SIG-M5 treated with dmso at 0.1 percent for 504 hours (cell line): ENCODE measurements around the gene GM2A.
"Not testable (repeated sequence)": the region's sequence is repeated elsewhere in the genome, so short reads cannot be mapped to it uniquely, and the experiment has no call there.

Experiments used
- DNase-seq: peaks from one replicate; lab custom pipeline; 2025; ENCODE audit not compliant: unreplicated experiment; lab: John Stamatoyannopoulos, UW

The GM2A gene

DNA sequence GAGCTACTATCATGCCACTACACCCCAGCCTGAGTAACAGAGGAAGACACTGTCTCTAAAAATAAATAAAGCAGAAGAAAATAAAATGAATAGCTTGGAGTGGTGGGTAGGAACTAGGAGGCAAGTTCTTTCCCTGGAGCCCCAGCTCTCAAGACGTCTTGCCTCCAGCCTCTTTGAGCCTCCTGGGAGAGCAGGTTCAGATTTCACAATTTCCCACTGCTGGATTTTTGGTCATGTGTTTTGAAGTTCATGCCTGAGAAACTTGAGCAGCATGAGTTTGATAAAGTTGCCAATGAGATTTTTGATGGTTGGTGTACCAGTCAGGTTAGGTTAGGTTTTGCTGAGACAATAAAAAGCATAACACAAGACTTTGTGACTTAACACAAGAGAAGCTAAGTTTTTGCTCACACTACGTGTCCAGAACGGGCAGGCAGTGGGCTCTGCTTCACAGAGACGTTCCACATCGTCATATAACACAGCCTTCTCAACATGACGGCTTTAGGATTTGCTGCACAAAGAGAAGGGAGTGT lies 25.0 kb upstream of the GM2A start:
- DNase-seq, result no peak

DNA sequence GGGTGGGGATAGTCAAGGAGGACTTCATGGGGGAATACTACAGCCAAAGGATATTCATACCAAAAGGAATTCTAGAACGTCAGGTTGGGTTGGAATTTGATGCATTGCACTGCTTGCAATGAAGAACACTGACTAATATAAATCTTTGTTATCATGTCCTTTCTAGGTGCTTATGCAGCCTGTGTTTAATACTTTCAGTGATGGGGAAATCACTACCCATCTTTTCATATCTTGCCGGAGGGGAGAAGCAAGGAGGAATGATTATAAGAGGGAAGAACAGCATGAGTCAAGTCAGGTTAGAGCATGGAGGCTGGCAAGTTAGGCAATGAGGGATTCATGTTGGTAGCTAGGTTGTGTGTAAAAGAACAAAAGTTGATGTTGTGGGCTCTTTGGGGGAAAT lies 24.0 kb upstream of the GM2A start:
- no peak for DNase-seq

DNA sequence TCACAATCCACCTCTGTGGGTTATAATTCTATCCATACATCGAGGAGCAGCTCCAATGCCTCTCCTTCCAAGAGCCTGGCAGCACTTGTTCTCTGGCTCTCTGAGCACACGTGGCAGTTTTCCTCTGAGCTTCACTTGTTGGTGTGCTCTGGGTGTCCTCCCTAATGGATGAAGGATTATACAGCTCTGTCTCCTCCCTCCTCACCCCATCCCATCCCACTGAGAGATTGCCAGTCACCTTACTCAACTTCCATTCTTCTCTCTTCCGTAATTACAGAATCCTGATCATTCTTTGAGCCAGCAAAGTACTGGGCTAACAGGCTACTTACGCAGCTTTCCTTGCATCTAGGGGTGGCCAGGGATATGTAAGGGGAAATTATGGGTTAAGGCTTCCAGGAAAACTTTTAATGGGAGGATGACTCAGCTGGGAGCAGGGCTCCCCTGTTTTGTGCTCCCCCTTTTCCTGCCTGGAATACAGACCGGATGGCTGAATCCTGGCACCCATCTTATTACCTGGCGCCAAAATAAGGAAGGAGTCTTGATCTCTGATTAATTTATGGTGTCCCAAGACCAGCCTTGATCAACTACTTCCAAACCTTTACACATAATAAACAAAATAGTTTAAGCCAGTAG lies 22.8 kb upstream of the GM2A start:
- no peak for DNase-seq

GRCh38 chr5:151231359-151231758 lies 21.6 kb upstream of the GM2A start:
- DNase-seq, result no peak

- DNase-seq, result no peak
Measured at GRCh38 chr5:151233616-151234085, 19.3 kb upstream of the GM2A start.

DNA sequence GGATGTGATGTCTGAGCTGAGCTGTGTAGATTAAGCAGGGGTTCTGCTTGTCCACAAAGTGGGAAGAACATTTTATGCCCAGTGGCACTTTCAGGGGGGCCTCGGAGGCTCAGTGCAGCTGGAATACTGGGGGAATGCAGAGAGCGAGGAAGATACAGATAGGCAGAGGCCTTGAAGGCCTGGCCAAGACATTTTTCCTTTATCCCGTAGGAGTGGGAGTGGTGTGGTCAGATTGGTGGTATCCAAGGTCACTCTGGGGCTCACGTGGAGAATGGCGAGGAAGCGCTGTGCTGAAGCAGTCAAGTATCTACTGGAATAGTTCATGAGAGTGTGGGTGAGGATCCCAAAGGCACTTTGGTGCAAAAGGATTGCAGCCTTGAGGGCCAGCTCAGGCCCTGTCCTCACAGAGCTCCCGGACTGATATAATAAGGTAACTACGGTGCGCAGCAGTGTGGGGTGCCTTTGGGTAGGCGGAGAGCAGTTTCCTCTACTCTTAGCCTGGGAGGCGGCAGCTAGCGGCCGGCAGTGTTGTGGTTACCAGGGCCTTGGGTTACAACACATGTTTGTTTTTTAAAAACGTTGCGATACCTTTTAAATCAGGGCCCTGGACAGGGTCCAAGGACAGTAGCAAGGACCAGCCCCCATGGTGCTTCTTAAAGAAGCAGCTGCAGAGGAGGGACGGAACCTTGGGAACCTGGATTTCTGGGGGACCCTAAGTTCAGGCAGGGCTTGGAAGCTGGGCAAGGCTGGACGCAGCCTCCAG lies 18.3 kb upstream of the GM2A start:
- peak; percentile 31 for DNase-seq

DNA sequence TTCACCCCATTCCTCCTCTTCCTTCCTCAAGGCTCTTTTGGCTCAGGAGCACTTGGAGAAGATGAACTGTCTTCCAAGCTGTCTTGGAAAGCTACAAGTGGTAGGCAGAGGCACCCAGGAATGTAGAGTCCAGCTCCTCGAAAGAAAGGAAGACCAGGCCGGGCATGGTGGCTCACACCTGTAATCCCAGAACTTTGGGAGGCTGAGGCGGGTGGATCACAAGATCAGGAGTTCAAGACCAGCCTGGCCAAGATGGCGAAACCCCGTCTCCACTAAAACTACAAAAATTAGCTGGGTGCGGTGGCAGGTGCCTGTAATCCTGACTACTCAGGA lies 17.8 kb upstream of the GM2A start:
- DNase-seq, result not testable (repeated sequence)

DNA sequence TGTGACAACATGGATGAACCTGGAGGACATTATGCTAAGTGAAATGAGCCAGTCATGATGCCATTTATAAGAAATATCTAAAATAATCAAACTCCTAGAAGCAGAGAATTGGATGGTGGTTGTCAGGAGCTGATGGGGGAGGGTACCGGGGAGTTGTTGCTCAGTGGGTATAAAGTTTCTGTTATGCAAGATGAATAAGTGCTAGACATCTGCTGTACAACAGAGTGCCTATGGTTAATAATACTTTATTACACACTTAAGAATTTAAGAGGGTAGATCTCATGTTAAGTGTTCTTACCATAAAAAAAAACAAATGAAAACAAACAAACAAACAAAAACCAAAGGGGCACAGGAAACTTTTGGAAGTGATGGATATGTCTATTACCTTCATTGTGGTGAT lies 16.1 kb upstream of the GM2A start:
- no peak for DNase-seq

DNA sequence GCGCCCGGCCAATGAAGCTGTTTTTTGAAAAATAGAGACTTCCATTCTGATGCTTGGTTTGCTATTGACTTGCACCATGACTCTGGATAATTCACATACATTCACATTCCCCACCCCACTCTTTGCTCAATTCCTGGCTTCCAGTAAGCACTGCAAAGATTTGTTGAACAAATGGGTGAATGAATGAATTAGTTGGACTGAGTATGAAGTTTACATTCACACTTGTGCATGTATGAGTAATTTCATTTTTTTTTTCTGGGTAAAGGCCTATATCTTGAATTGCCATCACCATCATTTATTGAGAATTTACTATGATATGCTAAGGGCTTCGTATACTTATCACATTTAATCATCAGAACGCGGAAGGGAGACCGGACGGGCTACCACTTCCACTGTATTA lies 15.3 kb upstream of the GM2A start:
- DNase-seq, result no peak

DNA sequence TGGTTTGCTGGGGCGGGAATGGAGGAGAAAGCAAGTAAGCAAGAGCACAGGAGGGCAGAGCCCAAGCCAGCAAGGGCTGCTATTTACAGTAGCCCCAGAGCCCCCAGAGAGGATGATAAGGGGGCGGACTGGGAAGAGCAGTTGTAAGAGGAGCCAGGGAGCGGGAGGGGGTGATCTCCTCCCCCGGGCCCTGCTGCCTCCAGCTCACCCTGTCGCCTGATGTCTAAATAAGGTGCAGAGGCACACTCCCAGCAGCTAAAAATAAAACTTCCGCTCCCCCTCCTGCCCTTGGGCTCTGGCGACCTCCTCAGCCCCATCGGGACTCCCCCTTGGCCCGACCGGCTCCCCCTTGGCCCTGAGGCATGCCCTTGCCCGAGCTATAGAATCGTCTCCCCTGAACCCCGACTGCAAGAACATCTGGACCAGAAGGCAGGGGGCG lies 14.7 kb upstream of the GM2A start:
- DNase-seq, result no peak

GRCh38 chr5:151239237-151239861 lies 13.6 kb upstream of the GM2A start:
- DNase-seq, result peak; percentile 58

GRCh38 chr5:151240268-151240835 lies 12.6 kb upstream of the GM2A start:
- not testable (repeated sequence) for DNase-seq

DNA sequence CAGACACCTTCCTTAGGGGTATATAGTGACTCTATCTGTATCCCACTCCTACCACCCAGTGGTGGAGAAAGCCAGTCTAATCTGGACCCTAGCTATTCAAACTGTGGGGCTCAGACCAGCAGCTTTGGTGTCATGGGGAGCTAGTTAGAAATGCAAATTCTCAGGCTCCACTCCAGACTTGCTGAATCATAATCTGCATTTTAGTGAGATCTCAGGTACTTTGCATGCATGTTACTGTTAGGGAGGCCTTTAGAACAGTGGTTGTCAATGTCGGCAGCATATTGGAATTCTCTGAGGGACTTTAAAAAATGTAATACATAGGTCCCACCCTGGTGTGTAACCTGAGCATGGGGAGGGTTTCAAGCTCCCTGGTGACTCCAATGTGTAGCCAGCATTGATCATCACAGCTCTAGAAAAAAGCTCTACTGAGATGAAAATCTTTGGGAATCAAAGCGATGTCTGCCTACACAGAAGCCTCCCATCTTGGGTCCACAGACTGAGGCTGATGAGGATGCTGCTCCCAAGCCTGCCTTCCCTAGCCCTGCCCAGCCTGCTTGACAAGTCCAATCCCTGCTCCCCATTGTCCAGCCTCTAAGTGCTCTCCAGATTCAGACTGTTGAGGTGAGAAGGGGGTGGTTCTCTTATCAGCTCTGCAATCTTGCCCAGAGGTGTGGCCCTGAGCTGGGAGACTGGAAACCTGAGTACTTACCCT lies 11.9 kb upstream of the GM2A start:
- DNase-seq, result peak; percentile 30

DNA sequence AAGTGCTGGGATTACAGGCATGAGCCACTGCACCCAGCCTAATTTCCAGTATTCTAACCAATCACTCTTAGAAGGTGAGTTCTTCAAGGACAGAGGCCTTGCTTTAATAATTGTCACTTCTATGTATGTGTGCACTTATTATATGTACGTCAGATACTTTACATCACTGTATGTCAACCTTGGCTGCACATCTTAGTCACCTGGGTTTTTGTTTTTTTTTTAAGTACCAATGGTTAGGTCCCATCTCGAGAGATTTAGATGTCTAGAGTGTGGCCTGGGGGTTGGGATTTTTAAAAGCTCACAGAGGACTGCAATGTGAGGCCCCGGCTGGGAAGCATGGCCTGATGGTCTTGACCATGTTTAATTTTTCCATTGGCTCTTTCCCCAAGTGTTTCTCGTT lies 9.9 kb upstream of the GM2A start:
- DNase-seq, result no peak

DNA sequence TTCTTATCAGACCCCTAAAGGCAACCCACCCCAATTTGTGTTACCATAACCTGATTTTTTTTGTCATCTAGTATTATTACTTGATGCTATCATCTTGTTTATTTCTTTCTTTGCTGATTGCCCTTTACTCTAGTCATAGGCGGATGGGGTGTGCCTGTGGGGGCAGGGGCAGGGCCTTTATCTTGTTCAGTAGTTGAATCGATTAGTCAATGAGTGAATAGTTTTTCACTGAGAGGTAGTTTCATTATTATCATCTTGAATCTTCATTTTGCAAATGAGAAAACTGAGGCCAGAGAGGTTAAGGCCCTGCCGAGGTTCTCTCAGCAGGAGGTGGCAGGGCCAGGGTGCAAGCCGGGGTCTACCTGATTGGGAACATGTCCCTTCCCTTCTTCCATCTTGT lies 9.4 kb upstream of the GM2A start:
- DNase-seq, result no peak

GRCh38 chr5:151244206-151244605 lies 8.8 kb upstream of the GM2A start:
- no peak for DNase-seq

GRCh38 chr5:151245680-151246219 lies 7.2 kb upstream of the GM2A start:
- DNase-seq, result no peak

DNA sequence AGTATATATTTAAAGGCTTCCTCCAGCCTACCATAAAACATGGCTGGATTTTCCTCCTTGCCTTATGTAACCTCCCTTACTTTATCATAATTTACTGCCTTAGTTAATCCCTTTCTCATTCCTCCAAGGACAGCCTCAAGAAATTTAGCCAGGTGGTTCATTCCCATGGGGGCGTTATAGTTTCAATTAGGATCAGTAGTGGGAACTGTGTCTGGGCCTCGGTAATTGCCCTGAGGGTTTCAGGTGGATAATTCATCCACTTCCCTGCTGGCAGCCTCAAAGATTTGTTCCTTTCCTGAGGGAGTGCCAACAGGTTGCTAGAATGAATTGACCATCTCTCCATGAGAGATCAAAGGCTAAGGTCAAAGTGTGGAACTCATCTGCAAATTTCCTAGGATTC lies 4.3 kb upstream of the GM2A start:
- DNase-seq, result no peak

- DNase-seq, result no peak
Measured at GRCh38 chr5:151249281-151249680, 3.7 kb upstream of the GM2A start.

DNA sequence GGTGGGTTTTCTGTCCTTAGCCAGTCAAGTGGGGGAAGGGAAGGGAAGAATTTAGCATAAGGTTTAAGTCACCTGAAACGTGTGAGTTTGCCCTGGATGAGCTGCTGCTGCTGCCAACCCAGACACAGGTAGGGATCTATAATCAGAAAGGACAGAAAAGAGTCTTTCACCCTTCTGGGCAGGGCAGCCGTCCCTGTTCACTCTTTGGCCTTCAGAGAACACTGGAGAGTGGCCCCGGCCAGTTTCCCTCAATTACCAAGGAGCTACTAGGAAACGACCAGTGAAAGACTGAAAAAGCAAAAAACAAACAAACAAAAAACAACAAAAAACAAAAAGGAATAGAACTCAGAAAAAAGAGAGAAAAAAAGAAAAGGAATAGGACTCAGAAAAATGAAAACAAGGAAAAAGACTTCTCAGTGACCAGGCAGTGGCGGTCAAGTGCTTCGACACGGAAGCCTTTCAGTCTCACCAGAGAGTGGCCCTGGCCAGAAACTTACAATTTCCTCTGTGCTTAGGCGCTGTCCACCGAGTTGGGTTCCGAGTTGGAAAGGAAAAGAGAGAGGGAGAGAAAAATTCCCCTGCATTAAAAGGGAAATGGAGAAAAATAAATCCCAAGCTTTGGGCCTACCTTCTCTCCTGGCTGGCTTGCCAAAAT lies 2.5 kb upstream of the GM2A start:
- no peak for DNase-seq
